8988T (cell line): ENCODE results near the gene GPC6.

ENCODE experiments used
- DNase-seq: peaks from one replicate; pipeline ENCODE4 v3.0.0; 2011

Gene GPC6

DNA sequence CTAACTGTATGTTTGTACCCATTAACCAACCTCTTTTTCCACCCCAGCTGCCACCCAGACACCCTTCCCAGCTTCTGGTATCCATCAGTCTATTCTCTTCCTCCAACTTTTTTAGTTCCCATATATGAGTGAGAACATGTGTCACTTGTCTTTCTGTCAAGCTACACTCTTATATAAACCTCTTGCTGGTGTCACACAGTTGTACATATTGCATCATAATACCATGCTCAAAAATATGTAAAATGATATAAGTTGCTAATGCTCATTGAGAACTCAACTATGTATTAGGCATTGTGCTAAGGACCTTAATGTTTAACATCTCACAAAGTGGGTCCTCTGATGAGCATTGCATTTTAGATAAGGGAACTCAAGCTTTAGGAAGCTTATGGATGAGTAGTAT, 395.4 kb downstream of the GPC6 start:
- DNase-seq, result no peak

DNA sequence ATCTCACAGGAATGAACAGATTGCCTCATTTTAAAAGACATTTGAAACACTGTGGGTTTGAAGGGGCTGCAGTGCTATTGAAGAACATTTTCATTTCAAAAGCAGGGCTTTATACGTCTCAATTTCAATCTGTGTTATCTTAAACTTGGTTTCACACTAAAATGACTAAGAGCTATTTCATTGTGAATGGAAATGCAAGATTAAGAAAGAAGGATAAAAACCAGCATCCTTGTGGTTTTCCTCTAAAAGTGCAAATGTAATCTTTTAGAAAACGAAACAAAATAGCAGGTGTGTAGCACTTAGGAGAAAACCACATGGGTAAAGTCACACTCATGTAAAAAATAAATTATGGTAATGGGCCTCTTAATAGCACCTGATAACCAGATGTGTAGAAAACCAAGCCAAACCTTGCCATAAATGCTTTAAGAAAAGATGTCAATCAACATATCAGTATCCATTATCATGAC, 397.7 kb downstream of the GPC6 start:
- DNase-seq, result no peak

DNA sequence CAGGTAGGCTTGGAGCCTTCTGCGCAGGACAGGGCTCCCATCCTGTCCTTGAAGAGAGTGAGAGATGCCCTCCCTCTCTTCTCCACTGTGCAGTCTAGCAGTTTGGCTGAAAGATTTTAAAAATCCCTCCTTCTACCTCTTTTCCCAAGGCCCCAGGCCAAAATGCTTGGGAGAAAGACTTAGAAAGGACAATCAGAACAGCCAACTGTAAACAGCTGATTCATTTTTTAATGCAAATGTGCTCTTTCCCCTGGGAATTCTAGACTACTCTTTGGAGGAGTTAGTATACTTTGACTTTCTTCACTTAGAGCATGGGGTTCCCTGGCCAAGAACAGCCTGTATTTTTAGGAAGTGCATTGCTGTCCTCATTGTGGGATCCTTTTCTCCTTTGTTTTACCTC, 398.9 kb downstream of the GPC6 start:
- no peak for DNase-seq

DNA sequence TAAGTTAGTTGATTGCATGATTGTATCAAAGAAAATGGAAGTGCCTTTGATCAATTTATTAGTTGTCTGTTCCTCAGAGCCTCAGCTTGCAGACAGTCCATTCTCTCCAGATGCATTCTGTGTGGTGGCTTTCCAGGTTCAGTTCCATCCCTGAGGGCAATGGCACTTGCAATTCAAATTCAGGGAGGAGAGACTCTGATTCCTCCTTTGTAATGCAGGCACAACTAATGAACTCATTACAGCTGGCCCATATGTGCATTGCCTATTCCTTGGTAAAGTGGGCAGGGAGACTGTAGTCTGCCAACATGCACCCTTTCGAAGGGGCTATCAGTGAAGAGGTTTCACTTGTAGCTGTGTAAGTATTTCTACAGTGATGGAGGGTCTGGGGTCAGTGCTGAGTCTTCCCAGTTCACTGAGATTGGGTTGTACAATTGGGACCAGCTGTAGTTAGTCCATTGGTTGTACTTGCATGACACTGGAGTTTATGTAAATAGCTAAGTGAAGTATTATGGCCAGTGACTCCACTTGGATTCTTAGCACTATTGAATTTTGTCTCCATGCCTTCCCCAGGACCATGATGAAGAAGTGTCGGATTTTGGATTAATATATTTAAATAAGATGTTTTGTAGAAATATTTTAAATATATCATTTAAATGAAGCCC, 401.7 kb downstream of the GPC6 start:
- no peak for DNase-seq

DNA sequence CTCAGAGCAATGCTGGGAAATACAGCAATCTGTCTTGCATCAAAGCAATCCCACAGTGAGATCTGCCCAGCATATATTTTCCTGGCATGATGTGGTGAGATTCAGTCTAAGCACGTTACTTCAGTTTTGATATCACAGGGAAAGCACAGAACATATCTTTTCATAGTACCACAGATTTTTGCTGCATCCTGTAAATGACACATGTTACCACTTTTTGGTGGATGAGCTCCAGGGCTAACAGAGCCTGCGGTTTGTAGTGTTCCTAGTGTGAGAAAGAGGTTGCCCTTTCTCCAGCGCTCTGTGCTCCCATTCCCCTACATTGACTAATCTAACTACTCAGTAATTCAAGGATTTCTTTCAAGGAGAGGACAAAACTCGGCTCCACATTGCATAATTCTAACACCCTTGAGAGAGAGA, 409.0 kb downstream of the GPC6 start:
- DNase-seq, result no peak

DNA sequence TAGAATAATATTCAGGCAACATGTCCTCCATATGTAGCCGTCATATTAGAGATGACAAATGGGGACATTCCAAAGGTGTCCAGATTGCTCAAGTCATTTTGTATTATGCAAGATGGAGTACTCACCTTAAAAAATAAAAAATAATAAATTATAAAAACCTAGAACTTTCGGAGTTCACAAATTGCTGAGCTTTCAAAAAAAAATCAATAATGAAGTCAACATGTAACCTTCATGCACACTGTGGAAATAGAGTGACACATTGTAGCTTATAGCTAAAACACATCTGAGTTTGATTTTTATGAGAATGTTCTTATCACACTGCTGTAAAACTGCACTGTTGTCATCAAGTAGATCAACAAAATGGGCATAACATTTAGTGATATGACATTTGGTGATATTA, 411.2 kb downstream of the GPC6 start:
- no peak for DNase-seq

DNA sequence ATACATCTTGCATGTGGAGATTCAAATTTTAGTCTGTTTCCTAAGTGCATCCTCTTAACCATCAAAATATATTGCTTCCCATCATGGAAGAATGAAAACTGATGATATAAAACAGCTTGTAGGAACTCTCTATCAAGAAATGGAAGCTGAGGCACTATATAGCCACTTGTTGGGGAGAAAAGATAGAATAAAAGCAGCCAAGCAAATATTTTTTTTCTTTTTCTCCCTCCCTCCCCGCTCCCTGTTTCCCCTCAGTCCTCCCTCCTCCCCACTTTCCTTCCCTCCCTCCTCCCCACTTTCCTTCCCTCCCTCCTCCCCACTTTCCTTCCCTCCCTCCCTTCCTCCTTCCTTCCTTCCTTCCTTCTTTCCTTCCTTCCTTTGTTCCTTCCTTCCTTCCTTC, 413.8 kb downstream of the GPC6 start:
- DNase-seq, result no peak

DNA sequence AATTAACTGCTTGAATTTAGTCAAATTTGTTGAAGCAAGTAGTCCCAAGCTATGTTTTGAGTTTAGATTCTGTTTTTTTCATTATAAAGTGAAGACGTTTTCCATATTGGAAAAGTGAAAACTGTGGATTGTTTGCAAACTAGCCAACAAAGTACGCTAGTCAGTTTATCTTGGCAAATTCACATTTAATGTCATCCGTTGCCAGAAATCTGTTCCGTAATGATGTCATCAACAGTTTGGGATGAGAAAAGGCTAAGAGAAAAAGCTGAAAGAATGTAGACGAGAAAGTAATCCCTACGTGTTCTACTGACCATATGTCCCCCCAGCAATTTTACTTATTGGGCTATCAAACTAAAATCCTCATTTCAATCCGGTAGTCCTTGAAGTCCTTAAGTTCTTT, 419.6 kb downstream of the GPC6 start:
- no peak for DNase-seq

DNA sequence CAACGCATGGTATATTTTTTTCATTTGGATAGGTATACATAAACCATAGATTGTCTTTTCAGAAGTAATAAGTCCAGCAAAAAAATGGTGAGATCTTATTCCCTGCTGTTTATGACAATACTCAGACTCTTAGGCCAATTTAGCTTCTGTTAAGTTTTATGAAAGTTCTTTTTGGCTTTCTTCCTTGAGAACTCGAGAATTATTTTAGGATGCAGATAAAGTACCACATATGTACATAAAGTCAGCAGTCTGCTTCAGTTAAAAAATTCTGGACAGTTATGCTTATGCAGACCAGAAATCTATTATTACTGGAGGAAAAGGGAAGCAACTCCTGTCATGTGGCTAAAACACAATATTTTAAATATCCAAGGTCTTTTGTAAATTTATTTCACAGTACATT, 422.9 kb downstream of the GPC6 start:
- DNase-seq, result no peak

DNA sequence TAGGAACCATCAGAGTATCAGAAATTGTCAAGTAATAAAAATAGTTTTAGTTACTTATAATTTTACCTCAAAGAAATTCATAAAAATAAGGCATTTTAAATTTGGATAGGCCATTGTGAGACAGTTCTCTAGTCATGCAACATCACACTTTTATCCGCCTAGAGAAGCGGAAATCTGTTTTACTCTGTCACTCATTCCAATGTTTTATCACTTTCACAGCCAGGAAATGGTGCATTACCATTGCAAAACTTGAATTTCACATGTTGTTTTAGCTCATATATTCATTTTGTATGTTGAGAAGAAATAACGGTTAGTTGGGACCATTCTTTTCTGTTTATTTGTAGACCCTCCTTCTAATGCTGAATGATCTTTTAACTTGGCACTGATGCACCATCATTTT, 427.2 kb downstream of the GPC6 start:
- no peak for DNase-seq

DNA sequence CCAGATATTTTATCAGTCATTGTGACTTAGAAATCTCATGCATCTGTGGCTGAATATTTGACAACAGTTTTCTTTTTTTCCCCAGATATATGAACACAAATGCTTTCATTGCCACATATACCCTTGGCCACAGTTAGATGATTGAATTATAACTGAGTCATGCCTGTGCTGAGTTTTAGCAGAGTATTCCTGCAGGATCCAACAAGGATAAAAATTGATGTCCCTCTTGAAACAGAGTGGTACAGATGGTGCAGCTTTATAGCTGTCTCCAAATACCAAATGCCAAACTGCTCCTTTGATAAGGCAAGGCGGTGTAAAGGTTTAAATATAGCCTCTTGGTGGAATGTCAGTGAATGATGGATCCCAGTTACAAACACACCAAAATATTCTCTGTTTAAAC, 428.5 kb downstream of the GPC6 start:
- no peak for DNase-seq

DNA sequence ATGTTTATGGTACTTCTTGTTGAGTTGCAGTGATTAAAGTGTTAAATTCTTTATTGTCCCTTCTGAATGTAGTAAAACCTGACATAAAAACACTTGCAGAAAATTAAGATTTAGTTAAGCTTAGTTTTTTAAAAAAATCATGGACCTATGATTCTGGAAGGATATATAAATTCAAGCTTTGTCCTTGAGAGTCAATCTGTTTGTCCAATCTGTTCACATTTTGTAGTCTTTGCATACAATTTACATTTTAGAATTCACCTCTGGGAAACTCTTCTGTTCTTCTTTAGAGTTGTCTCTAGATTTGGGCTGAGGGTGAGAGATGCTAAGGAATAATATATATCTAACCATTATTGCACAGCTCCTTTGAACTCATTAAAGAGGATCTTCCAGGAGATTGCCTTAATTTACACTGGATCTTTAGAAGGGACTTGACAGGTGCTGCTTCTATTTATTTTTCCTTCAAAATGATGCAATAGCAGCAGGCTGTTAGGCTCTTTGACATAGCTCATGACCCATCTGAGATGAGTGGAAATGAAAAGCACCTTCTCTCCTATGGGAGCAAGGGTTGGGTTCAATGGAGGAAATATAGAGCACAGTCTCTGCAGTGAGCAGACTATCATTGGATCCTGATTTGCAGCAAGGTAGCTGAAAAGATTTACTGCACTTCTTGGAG, 433.9 kb downstream of the GPC6 start:
- DNase-seq, result no peak

DNA sequence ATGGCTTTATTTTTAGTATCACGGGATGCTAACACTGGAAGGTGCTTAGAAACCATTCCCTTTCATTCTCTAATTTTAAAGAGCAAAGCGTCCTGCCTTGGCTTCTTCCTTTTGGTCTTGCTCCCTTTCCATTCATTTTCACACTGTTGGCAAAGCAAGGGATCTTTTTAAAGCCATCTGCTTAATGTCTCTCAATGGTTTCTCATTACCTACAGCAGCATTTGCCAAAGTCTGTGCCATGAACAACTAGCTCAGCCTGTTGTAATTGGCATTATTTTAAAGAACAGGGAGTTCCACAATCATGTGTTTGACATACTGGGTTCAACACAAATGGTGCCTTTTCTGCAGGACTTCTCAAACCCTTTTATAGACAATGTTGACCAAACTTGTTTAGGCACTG, 444.3 kb downstream of the GPC6 start:
- DNase-seq, result no peak

DNA sequence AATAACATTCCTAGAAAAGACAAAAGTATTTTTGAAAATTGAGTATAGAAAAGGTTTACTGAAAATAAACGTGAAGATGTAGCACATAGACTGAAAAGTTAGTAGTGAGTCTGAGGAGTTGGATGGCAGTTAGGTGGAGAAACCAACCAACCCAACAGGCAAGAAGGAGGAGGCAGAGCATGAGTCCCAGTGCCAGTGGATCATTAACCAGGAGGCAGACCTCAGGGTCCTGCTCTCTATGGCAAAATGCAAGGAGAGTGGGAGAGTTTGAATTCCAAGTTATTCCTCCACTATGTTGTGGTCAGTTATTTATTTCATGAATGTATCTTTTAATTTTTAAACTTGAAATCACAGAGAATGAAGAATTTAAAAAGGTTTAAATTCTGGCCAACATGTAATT, 446.4 kb downstream of the GPC6 start:
- DNase-seq, result no peak

DNA sequence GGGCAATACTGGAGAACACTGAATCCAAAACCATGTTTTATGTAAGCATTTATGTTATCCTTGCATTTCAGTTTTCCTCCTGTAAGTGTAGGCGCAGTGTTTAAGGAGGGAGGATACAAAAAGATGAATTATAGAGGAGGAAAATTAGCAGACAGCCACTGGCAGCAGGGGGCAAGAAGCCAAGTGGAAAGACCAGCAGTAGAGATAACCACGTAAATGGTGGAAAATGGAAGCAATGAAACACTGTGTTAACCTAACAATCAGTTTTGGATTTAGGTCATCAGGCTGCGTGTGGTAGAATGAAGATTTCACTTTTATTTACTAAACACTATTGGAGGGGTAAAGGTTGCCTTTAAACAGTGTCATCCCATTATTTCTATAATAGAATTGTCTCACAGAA, 447.3 kb downstream of the GPC6 start:
- no peak for DNase-seq

DNA sequence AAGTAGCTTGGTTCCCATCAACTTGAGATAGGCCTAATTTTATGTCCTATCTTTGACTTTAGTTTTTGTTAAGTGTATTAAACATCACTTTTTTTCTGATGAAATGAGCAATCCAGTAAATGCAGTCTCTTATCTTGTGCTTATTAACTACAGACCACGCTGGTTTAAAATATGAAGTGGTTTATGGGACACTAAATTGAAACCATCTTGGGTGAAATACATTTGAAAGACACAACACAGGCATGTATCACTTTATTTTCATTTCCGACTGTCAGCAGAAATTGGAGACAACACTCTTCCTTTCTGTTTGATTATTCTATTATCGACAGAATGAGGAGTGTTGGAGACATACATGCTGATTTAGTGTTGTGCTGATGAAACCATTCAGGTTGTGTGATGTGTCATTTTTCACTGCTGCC, 447.7 kb downstream of the GPC6 start:
- DNase-seq, result no peak

DNA sequence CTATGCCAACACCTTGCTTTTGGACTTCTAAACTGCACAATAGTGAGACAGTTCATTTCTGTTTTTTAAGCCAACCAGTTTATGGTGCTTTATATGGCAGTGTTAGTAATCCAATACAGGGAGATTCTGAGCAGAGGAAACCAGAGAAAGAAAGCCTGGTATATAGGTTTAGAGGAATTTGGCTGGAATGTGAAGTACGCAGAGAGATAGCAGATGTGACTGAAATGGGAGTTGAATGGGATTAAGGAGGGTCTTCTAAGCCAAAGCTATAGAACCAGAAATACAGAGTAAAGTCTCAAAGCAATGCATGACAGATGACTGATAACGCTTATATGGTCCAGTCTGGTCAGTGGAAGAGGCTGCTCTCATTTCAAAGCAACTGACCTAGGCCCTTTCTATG, 453.7 kb downstream of the GPC6 start:
- DNase-seq, result no peak

DNA sequence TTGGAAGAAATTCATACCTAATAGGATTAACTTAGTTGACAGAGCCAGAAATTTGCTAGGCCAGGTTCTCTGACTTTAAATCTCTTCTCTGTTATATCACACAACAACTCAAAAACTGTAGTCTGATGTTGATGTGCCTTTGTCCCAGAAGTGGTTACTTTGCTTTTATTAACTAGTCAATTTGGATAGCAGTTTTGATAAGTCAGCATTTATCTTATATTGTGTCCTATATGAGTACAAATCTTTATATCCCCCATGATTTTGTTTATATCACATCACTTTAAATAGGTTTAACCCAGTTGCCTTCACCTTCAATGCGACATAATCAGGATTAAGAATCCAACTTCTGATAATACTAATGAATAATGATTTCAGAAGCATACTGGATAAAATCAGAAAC, 459.3 kb downstream of the GPC6 start:
- DNase-seq, result no peak

DNA sequence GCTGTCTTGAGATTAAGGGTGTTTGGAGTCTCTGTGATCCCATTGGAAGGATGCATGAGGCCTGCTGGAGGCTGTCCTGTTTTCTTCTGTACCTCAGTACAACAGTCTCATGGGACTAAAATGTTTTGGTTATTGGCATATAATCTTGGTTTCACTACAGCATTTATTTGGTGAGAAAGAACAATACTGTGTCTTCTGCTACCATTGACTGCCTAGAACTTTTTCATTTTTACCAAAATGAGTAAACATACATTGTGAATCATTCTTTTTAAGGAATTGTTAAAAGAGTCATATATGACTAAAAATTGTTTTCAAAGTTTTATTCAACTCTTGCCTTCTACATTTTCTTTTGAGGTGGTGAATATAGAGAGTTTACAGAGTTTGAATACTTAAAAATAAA, 459.8 kb downstream of the GPC6 start:
- DNase-seq, result no peak

DNA sequence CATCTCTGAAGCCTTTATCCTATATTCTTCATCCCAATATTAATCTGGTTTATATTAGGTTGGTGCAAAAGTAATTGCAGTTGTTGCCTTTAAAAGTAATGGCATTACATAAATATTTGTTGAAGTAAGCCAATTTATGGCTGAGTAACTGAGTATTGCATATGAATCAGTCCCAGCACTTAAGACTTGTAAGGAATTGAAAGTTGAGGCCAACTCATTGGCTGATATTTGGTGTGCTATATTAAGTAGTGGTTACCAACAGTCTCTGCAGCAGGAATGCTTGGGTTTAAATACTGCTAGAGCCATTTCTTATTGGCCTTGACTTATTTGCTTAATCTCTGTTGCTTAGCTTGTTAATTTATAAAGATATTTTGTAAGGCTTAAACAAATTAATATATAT, 460.7 kb downstream of the GPC6 start:
- no peak for DNase-seq

DNA sequence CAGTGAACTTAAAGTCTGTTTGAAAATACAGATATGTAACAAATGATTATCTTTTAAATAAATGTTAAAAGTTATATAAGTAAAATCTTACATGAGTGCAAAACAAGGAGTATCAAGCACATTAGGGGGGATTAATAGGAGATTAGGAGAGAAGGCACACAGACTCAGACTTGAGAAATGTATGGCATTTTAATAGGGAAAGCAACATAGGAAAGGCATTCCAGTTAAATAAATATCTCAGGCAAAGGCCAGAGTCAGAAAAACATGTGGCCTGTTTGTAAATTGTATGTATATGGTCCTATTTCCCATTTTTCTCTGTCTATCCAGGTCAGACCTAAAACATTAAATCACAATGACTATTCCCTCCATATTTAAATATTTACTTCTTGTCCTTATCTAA, 462.7 kb downstream of the GPC6 start:
- DNase-seq, result no peak

DNA sequence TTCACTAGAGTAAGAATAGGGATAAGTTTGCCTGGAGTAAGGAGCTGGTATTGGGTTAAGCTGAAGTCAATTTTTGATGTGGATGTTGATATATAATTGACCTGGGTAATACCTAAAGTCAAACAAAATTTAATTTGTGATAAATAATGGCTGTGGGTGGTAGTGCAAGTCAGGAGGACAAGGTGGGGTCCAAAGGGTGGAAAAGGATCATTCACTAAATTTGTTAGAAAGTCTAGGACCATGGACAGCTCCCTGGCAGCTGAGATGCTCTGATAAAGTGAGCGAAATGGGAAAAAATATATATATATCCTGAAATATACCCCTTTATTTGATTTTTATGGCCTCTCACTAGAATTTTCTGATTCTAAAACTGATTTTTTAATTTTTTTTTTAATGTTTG, 463.5 kb downstream of the GPC6 start:
- DNase-seq, result no peak

DNA sequence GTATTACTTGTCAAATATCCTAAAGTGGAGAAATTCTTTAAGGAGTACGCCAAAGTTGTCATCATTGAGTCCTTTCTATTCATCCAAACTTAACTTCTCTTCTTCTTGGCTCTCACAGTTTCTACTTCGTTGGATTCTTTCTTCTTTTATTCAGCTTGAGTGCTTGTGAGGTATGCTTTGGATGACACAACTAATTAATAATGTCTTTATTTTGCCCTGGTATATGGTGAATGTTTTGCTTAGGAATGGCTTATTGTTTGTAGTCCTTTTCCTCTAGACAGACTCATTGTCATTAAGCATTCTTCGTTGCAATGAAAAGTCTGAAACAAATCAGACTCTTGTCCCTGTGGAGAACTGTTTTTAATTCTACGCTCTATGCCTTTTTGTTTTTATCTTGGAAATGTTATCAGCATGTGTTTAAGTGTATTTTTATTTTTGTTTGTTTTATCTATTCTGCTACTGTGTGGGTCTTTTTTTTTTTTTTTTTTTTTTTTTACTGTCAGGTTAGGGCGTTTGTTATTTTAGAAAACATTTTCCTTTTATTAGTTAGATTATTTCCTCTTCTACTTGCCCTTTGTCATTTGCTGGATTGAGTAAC, 471.5 kb downstream of the GPC6 start:
- DNase-seq, result no peak

DNA sequence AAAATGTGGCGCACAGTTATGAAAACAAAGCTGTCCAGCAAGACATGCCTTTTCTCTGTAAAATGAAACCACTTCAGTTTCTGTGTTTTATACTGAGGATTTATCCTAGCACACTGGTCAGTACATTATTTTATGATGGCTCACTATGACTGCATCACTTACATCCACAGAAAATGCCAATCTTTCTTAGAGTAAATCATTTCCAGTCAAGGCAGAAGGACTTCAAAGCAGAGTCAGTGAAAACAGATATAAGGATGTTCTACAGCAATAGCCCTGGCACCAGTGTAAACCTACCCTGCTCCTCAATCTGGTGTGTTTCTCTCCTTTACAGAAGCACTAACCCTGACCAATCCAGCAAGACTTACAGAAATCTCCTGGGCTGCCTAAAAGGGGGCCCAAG, 473.5 kb downstream of the GPC6 start:
- no peak for DNase-seq
